Activated naive CD8-positive, alpha-beta T cell (primary cell): Measurements from ENCODE around the gene TSKU.
"Not testable (repeated sequence)": the region's sequence is repeated elsewhere in the genome, so short reads cannot be mapped to it uniquely, and the experiment has no call there.

Source experiments
- H3K27ac Mint-ChIP-seq: one replicate; pipeline ENCODE4 v1.8.0; 2021; ENCODE audit warnings: mixed read lengths
- H3K27me3 Mint-ChIP-seq: one replicate; pipeline ENCODE4 v1.8.0; 2021; ENCODE audit warnings: mixed read lengths
- H3K36me3 Mint-ChIP-seq: one replicate; pipeline ENCODE4 v1.8.0; 2021; ENCODE audit warnings: mixed read lengths
- H3K4me1 Mint-ChIP-seq: one replicate; pipeline ENCODE4 v1.8.0; 2021; ENCODE audit warnings: low read depth, mixed read lengths
- H3K4me3 Mint-ChIP-seq: one replicate; pipeline ENCODE4 v1.8.0; 2021; ENCODE audit warnings: mild to moderate bottlenecking, mixed read lengths
- H3K9me3 Mint-ChIP-seq: one replicate; pipeline ENCODE4 v1.8.0; 2021; ENCODE audit warnings: low read depth, mixed read lengths

TSKU gene

DNA sequence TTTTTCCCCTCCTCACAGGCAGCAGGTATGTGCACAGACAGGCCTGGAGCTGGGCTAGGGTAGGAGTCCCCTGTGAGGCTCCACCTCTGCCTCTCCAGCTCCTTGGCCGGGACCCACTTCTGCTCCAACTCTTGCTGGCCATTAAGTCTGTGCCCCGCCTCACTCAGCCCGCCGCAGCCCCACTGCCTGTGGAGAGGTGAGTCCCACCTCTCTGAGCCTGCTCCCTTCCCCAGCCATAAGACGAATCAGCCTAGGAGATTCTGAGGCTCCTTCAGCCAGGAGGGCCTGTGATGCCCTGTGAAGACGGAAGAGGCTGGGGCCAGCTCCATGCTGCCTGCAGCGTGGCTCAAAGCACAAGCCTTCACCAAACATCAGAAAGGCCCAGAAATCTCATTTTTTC is 23.0 kb downstream of the TSKU start:
- H3K27me3 Mint-ChIP-seq: peaks cover 7% of the 10 kb centered on the region
- peaks cover 32% of the 10 kb centered on the region for H3K4me1 Mint-ChIP-seq

DNA sequence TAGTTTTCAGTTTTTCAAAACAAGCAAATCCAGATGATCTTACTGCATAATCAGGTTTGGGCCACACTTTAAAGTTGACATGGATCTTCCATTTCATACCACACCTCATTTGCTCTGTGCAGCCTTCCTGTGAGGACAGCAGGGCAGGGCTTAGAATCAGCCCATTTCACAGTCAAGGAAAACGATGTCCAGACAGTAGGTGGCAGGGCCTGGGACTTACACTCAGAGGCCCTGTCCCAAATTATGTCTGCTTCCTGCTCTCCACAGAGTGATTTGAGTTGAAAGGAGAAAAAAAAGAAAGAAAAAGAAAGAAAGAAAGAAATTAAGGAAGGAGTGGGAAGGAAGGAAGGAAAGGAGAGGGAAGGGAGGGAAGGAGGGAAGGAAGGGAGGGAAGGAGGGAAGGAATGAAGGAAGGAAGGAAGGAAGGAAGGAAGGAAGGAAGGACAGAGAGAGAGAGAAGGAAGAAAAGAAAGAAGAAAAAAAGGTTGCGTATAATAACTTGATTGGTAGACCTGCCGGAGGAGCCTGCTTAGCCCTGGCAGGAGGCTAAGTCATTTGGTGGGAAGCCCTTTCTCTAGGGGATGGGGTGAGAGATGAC is 23.6 kb downstream of the TSKU start:
- Mint-ChIP-seq H3K36me3 (peaks cover 2% of the 10 kb centered on the region), H3K9me3 (no peaks in the 10 kb centered on the region), H3K4me3 (no peak overlapping the region), H3K27ac (no peak overlapping the region), H3K4me1 (peaks cover 32% of the 10 kb centered on the region), H3K27me3 (peaks cover 7% of the 10 kb centered on the region)

More for the DNA sequence above, 23.0 kb downstream of the TSKU start:
- H3K9me3 Mint-ChIP-seq: no peaks in the 10 kb centered on the region
- peaks cover 2% of the 10 kb centered on the region for H3K36me3 Mint-ChIP-seq
- H3K27ac Mint-ChIP-seq: no peak overlapping the region
- H3K4me3 Mint-ChIP-seq: no peak overlapping the region

DNA sequence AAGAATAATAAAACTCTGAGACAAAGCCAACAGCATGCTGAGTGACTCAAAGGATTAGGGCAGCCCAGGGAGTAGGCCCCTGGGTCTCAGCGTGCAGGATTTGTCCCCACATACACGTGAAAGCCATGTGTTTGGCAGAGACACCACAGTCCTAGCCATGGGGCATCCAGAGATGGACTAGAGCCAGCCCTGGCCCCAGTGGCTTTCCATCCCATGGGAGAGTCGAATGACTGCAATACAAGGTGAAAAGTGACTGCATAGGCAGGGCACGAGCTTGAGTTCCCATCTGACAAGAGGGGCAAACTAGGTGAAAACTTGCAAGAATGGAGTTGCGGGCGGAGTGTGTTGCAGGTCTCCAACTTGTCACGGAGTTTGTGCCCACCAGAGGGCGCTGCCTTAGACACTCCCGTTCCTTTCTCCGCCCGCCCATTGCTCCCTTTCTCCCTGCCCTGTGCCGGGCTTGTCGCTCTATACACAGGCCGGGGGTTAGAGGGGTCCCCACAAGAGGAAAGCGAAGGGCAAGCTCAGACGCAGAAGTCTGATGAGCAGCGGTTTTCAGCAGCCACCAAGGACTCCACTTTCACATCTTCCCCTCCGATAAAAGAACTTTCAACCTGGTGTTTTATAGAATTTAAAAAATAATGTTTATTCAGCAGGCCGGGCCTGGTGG is 24.2 kb downstream of the TSKU start:
- Mint-ChIP-seq H3K4me1 (peaks cover 32% of the 10 kb centered on the region), H3K9me3 (no peaks in the 10 kb centered on the region), H3K36me3 (peaks cover 2% of the 10 kb centered on the region), H3K4me3 (no peak overlapping the region), H3K27ac (no peak overlapping the region), H3K27me3 (peaks cover 7% of the 10 kb centered on the region)

DNA sequence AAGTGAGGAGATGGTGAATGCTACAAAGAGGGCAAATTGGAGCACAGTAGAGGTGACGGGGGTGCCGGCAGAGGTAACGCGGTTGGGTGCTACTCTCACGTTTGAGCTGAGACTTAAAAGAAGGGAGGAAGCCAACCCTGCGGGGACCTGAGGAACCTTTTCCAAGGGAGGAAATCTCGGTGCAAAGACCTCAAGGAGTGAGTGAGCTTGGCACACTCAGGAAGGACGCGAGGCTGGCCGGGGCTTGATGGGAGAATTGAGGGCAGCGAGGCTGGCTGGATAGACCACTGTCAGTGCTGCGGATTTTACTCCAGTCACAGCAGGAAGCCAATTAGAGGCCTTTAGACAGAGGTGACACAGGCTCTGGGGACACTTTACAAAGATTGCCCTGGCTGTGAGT is 25.0 kb downstream of the TSKU start:
- H3K36me3 Mint-ChIP-seq: peaks cover 2% of the 10 kb centered on the region
- H3K27me3 Mint-ChIP-seq: peaks cover 7% of the 10 kb centered on the region
- peaks cover 31% of the 10 kb centered on the region for H3K4me1 Mint-ChIP-seq
- H3K9me3 Mint-ChIP-seq: no peaks in the 10 kb centered on the region
- H3K4me3 Mint-ChIP-seq: no peak overlapping the region
- no peak overlapping the region for H3K27ac Mint-ChIP-seq

DNA sequence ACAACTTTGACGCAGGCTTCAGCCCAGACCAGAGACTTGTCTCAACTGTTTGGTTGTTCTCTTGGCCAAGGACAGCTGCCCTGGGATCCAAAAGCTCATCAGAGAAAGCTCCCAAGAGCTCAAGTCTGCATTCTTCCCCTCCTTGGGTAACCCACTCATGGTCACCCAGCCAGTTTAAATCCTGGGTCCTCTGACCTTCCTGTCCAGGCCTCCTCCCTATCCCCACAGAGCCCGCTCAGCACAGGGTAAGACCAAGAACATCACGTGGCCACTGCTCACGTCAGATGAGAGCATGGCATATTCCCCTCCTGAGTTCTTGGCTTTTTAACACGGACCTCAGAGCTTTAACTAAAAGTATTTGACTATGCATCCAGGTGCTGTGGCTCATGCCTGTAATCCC is 25.8 kb downstream of the TSKU start:
- H3K27me3 Mint-ChIP-seq: peaks cover 7% of the 10 kb centered on the region
- peaks cover 22% of the 10 kb centered on the region for H3K4me1 Mint-ChIP-seq
- H3K36me3 Mint-ChIP-seq: peaks cover 2% of the 10 kb centered on the region
- H3K27ac Mint-ChIP-seq: no peak overlapping the region
- no peak overlapping the region for H3K4me3 Mint-ChIP-seq
- H3K9me3 Mint-ChIP-seq: no peaks in the 10 kb centered on the region

DNA sequence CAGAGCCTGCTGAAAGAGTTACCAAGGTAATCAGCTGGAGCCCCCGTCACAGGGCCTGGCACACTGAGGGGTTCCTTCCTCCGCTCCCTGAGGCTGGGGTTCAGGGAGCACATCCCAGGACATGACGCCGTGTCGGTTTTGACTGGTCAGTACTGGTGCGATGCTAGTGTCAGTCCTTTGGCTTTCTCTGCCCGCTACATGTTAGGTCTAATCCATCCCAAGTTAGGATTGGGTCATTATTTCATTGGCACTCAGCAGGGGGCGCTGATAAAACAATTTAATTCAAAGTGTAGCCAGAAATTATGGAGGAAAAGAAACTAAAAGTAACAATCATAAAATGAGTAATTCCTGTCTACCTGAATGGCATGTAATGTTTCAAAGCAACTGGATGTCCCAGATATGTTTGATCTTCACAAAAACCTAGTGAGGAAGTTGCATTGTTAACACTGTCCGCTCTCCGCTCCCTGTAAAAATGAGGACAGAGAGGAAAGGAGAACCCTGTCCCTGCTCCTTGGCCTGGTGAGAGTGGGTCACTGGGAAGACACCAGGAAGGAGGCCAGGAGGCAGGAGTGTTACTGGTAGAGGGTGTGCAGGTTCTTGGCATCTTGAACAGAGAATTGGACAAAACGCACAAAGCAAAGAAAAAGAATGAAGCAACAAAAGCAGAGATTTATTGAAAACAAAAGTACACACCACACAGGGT is 27.1 kb downstream of the TSKU start:
- Mint-ChIP-seq H3K27ac (no peak overlapping the region), H3K9me3 (no peaks in the 10 kb centered on the region), H3K27me3 (peaks cover 7% of the 10 kb centered on the region), H3K36me3 (peaks cover 2% of the 10 kb centered on the region), H3K4me3 (no peak overlapping the region), H3K4me1 (peaks cover 12% of the 10 kb centered on the region)

DNA sequence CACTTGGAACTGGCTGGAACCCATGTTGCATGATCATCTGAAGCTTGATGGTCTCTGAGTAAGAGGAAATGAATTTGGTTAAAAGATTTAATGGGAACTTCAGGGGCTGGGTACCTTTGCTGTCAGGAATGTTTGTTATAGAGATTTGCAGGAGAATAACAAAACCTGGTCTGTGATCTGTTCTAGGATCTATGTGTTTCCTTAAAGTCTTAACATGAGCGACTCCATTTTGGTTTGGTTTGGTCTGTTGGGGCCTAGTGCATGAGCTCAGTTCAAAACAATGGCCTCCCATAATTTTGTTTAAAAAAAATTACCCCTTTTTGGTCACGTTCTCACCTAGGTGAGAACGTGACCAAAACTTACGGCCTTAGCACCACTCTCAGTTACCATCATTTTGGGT is 28.1 kb downstream of the TSKU start:
- H3K27me3 Mint-ChIP-seq: peaks cover 7% of the 10 kb centered on the region
- H3K4me1 Mint-ChIP-seq: peaks cover 7% of the 10 kb centered on the region

DNA sequence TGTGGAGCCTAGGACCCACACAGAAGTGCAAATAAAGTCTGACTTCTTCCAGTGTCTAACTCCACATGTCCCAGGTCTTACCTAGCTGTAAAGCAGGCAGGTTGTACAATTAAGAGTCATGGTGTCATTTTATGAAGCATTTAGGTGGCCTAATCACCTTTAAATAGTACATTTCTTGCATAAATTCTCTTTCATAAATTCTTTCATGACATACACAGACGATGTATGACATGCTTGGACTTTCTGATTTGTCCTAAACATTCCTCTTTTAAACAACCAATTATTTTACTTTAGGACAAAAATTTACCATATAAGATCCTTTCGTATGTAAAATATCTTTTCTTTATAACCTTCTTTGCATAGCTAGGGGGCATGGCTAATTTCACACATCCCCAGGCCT is 31.3 kb downstream of the TSKU start:
- no peak overlapping the region for H3K27ac Mint-ChIP-seq
- peaks cover 5% of the 10 kb centered on the region for H3K4me1 Mint-ChIP-seq
- peaks cover 5% of the 10 kb centered on the region for H3K36me3 Mint-ChIP-seq
- H3K27me3 Mint-ChIP-seq: peaks cover 1% of the 10 kb centered on the region
- peaks cover 6% of the 10 kb centered on the region for H3K9me3 Mint-ChIP-seq
- no peak overlapping the region for H3K4me3 Mint-ChIP-seq

More for the DNA sequence above, 28.1 kb downstream of the TSKU start:
- no peak overlapping the region for H3K4me3 Mint-ChIP-seq
- no peak overlapping the region for H3K27ac Mint-ChIP-seq
- peaks cover 2% of the 10 kb centered on the region for H3K36me3 Mint-ChIP-seq
- H3K9me3 Mint-ChIP-seq: peaks cover under 1% of the 10 kb centered on the region

DNA sequence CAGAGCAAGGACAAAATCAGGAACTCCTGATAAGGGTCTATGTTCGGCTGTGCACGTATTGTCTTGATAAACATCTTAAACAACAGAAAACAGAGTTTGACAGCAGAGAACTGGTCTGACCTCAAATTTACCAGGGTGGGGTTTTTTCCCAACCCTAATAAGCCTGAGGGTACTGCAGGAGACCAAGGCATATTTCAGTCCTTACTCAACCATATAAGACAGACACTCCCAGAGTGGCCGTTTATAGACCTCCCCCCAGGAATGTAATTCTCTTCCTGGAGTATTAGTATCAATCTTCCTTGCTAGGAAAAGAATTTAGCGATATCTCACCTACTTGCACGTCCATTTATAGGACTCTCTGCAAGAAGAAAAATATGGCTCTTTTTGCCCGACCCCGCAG is 32.5 kb downstream of the TSKU start:
- not testable (repeated sequence) for H3K27me3 Mint-ChIP-seq, H3K27ac Mint-ChIP-seq, H3K4me3 Mint-ChIP-seq

DNA sequence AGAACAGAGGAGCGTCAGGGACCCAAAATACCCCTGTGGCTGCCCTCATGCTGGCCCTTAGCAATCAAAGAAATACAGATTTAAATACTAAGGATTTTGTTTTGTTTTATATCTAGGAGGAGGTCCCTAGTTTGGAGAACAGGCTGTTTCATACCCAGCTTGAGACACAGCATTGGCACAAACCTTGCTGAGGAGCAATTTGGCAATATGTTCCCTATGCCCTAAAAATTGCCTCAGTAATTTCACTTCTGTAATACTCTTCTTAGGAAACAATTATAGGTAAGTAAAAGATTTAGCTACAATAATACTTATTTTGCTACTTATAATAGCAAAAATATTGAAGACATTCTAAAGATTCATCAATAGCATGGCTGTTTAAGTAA is 37.0 kb downstream of the TSKU start:
- Mint-ChIP-seq H3K27me3 (peaks cover 5% of the 10 kb centered on the region), H3K4me3 (no peak overlapping the region), H3K36me3 (peaks cover 2% of the 10 kb centered on the region), H3K4me1 (peaks cover 3% of the 10 kb centered on the region), H3K27ac (no peak overlapping the region), H3K9me3 (peaks cover 6% of the 10 kb centered on the region)

More for the DNA sequence above, 32.5 kb downstream of the TSKU start:
- H3K36me3 Mint-ChIP-seq, H3K9me3 Mint-ChIP-seq, H3K4me1 Mint-ChIP-seq: not testable (repeated sequence)

DNA sequence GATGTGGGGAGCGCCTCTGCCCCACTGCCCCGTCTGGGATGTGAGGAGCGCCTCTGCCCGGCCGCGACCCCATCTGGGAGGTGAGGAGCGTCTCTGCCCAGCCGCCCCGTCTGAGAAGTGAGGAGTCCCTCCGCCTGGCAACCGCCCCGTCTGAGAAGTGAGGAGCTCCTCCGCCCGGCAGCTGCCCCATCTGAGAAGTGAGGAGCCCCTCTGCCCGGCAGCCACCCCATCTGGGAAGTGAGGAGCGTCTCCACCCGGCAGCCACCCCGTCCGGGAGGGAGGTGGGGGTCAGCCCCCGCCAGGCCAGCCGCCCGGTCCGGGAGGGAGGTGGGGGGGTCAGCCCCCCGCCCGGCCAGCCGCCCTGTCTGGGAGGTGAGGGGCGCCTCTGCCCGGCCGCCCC is 38.2 kb downstream of the TSKU start:
- H3K9me3 Mint-ChIP-seq, H3K4me3 Mint-ChIP-seq, H3K27ac Mint-ChIP-seq, H3K27me3 Mint-ChIP-seq, H3K36me3 Mint-ChIP-seq, H3K4me1 Mint-ChIP-seq: not testable (repeated sequence)

DNA sequence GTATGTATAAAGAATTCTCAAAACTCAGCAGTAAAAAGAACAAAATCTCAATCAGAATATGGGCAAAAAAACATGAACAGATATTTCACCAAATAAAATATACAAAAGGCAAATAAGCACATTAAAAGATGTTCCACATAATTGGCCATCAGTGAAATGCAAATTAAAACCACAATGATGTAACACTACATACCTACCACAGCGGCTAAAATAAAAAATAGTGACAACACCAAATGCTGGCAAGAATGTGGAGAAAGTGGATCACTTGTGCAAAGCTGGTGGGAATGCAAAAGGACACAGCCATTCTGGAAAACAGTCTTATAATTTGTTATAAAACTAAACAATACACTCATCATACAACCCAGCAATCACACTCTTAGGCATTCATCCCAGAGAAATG is 39.2 kb downstream of the TSKU start:
- Mint-ChIP-seq H3K4me3 (no peak overlapping the region), H3K4me1 (peaks cover 3% of the 10 kb centered on the region), H3K36me3 (no peaks in the 10 kb centered on the region), H3K27ac (no peak overlapping the region), H3K9me3 (no peaks in the 10 kb centered on the region), H3K27me3 (peaks cover 4% of the 10 kb centered on the region)

DNA sequence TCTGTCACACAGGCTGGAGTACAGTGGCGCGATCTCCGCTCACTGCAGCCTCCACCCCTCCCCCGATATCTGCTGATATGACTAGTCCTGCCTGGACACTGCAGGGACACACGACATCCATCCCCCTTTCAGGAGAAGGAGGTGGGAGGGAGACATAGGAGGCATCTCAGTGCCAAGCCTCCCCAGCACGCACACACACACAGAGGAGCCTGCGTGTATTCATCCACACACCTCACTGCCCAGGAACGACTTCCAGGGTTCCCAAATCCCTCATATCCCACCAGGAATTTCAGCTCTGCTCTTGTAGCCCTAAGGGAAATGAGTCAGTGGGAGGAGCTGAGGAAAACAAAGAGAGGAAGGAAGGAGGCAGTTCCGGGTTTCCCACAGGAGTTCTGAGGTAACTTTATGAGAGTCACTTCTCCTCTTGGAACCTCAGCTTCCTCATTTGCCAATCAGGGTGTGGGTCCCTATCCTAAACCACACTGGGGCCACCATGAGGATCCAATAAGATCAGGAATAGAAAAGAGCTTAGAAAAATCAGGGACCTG is 40.4 kb downstream of the TSKU start:
- Mint-ChIP-seq H3K4me1 (peaks cover 3% of the 10 kb centered on the region), H3K27me3 (peaks cover 4% of the 10 kb centered on the region), H3K36me3 (no peaks in the 10 kb centered on the region), H3K9me3 (no peaks in the 10 kb centered on the region), H3K4me3 (no peak overlapping the region), H3K27ac (no peak overlapping the region)

DNA sequence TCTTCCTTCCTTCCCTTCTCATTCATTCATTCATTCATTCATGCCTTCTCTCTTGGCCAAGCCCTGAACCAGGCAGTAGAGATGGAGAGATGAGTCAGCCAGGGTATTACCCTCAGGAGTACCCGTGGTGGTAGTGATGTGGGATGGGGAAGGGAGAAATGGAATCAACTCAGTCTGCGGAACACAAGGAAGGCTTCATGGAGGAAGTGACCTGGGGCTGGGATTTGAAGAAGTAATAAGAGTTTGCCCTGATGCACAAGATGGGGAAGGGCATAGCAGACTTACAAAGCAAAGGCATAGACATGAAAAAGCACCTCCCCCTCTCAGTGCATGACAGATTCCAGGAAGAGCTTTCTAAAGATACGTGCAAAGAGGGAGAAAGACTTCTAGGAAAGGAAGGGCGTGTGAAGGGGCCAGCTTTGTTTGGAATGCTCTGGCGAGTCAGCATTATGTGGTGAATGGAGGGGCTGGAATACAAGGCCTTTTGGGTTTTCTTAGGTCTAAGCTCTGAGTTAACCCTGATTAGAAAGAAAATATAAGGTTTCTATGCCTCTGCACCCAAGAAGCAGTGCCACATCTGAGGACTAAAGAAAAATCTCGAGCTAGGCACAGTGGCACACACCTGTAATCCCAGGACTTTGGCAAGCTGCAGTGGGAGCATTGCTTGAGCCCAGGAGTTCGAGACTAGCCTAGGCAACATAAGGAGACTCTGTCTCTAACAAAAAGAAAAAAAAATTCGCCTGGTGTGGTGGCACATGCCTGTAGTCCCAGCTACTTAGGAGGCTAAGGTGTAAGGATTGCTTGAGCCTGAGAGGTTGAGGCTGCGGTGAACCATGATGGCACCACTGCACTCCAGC is 41.2 kb downstream of the TSKU start:
- H3K27ac Mint-ChIP-seq: no peak overlapping the region
- peaks cover 3% of the 10 kb centered on the region for H3K4me1 Mint-ChIP-seq
- no peaks in the 10 kb centered on the region for H3K9me3 Mint-ChIP-seq
- peaks cover 4% of the 10 kb centered on the region for H3K27me3 Mint-ChIP-seq
- H3K36me3 Mint-ChIP-seq: no peaks in the 10 kb centered on the region
- H3K4me3 Mint-ChIP-seq: no peak overlapping the region
